Measurements from ENCODE around the gene FBH1. TPM values are rescaled to one million over a fixed set of nuclear protein-coding genes. Genes with fewer than 3 reads are reported as not detected.
"Not testable (repeated sequence)": the region's sequence is repeated elsewhere in the genome, so short reads cannot be mapped to it uniquely, and the experiment has no call there.

FBH1 gene
- total and polyA plus RNA-seq, 12 donors: 68.9 to 165 (median 106) TPM

DNA sequence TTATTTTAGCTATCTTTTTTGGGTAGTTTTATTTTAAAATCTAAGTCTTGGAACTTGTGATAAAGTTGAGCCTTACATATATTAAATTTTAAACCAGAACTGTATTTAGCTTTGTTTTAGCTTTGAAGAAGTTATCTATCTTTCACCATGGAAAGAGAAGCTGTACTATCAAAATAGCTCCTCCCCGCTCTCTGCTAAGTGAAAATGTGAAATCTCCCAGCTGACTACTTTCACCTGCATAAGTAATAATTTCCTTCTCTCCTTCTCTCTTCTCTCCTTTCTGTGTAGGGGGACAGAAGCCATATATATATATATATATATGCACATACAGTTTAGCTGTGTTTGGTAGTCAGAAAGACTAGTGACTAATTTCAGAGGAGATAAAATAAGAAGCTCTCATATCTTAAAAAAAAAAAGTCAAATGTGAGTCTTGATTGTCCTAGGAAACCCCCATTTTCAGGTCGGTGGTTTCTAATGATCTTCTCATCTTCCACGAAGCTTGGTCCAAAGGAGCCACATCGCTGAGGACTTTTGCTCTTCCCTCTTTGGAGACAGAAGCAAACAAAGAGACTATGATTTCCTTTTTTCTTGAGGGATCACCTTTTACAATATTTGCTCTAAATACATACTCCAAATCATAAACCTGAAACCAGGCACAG lies 46.2 kb upstream of the FBH1 start:
- no peaks in the 10 kb centered on the region for H3K27me3 ChIP-seq
- no peak overlapping the region for H3K27ac ChIP-seq
- WGBS, 4 donors: 76 to 89% (median 86%) methylated on average over 4 of the region's 4 CpGs
- no peak for DNase-seq
- H3K4me3 ChIP-seq: no peak overlapping the region
- no peak for TF ChIP-seq CTCF (IDR thresholded peaks at IDR 0.05)
- TF ChIP-seq POLR2A (IDR thresholded peaks at IDR 0.05): no peak
- H3K9me3 ChIP-seq (replicated peaks in 1 of 3): no peaks in the 10 kb centered on the region
- intact Hi-C loops (cut with DNase I): no loop called here
- no peaks in the 10 kb centered on the region for H3K36me3 ChIP-seq (replicated peaks in 1 of 2)
- peaks cover 4 to 27% of the 10 kb centered on the region in 2 donors for H3K4me1 ChIP-seq (replicated peaks in 1 of 2)

DNA sequence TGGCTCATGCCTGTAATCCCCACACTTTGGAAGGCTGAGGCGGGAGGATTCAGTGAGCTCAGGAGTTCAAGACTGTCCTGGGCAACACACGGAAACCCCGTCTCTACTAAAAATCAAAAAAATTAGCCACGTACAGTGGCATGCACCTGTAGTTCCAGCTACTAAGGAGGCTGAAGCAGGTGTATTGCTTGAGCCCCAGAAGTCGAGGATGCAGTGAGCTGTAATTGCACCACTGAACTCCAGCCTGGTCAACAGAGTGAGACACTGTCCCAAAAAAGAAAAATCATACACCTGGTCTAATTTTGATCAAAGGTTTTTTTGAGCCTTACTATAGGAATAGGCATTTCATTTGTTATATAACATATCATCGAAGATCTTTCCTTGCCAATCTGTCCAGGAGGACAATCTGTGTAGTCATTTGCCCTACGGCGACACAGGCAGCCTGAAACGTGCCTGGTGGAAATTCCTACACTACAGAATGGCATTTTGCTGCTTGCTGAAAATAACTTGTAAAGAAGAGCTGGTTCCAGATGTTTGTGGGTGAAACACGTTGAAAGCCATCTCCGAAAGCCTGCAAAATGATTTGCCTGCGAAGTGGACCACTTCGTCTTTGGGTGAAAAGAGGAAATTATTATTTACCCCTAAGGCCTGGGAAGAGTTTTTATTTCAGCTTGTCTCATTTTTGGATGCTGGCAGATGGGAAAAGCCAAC lies 45.5 kb upstream of the FBH1 start:
- Histone ChIP-seq H3K4me1 (replicated peaks in 1 of 2) (peaks cover 4 to 27% of the 10 kb centered on the region in 2 donors), H3K27me3 (no peaks in the 10 kb centered on the region), H3K4me3 (no peak overlapping the region), H3K36me3 (replicated peaks in 1 of 2) (no peaks in the 10 kb centered on the region), H3K27ac (peak overlapping the region in 2 of 5 donors; percentile 20 to 63), H3K9me3 (replicated peaks in 1 of 3) (no peaks in the 10 kb centered on the region)
- DNase-seq: no peak
- TF ChIP-seq CTCF (IDR thresholded peaks at IDR 0.05): no peak
- TF ChIP-seq POLR2A (IDR thresholded peaks at IDR 0.05): no peak
- WGBS, 4 donors: 67 to 74% (median 70%) methylated on average over 13 of the region's 13 CpGs
- intact Hi-C loops (cut with DNase I): no loop called here

DNA sequence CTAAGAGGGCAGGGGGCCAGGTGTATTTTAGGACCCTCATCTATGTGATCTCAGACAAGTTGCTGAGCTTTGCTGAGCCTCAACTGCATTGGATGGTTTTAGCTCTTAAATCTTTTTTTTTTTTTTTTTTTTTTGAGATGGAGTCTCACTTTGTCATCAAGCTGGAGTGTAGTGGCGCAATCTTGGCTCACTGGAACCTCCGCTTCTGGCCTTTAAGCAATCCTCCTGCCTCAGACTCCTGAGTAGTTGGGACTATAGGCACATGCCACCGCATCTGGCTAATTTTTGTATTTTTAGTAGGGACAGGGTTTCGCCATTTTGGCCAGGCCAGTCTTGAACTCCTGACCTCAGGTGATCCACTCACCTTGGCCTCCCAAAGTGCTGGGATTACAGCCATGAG lies 43.4 kb upstream of the FBH1 start:
- H3K27ac ChIP-seq: peak overlapping the region in 1 of 5 donors; percentile 63
- H3K36me3 ChIP-seq (replicated peaks in 1 of 2); H3K27me3 ChIP-seq; DNase-seq; H3K9me3 ChIP-seq (replicated peaks in 1 of 3); intact Hi-C loops (cut with DNase I); H3K4me3 ChIP-seq: not testable (repeated sequence)
- WGBS, 4 donors: 81 to 94% (median 92%) methylated on average over 4 of the region's 4 CpGs
- H3K4me1 ChIP-seq (replicated peaks in 1 of 2): peaks cover 4 to 21% of the 10 kb centered on the region in 2 donors

GRCh38 chr10:5854131-5854475 lies 35.9 kb upstream of the FBH1 start:
- no peaks in the 10 kb centered on the region for H3K27me3 ChIP-seq
- H3K36me3 ChIP-seq (replicated peaks in 1 of 2): no peaks in the 10 kb centered on the region
- 67 to 82% (median 77%) methylated on average over 5 of the region's 5 CpGs for WGBS, 4 donors
- no peak overlapping the region for H3K4me3 ChIP-seq
- TF ChIP-seq POLR2A (IDR thresholded peaks at IDR 0.05) (no peak), CTCF (IDR thresholded peaks at IDR 0.05) (no peak)
- H3K27ac ChIP-seq: no peak overlapping the region
- intact Hi-C loops (cut with DNase I): no loop called here
- DNase-seq: no peak
- H3K4me1 ChIP-seq (replicated peaks in 1 of 2): no peaks in the 10 kb centered on the region
- no peaks in the 10 kb centered on the region for H3K9me3 ChIP-seq (replicated peaks in 1 of 3)
